ENCODE results near the gene SLC25A21. TPM values are rescaled to one million over a fixed set of nuclear protein-coding genes. Genes with fewer than 3 reads are reported as not detected.
"Not testable (repeated sequence)": the region's sequence is repeated elsewhere in the genome, so short reads cannot be mapped to it uniquely, and the experiment has no call there.

The SLC25A21 gene
- total RNA-seq, 2 donors from 2014 or later: not detected

DNA sequence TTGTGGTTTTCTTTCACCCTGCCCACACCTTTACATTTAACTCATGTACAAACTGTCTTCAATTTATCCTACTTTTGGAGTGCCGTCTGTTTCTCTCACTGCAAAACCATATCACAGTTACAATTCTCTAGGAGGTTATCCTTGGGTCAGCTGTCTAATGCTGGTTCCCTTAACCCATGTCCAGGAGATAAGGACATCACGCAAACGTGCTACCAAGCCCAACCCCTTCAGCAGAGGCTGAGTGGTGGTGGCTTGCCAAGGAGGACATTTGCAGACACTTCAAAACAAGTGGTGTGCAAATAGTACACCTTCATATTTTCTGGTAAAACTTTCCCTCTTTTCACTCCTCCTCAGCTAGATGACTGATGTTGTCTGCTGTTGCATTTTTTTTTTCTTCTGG is 342.9 kb downstream of the SLC25A21 start:
- ATAC-seq (replicated peaks in 1 of 2) (no peak), DNase-seq (no peak)
- Mint-ChIP-seq H3K27ac (no peak overlapping the region), H3K9me3 (peaks cover 2 to 6% of the 10 kb centered on the region in 2 donors), H3K4me3 (no peak overlapping the region), H3K27me3 (ENCODE audit: low read depth) (no peaks in the 10 kb centered on the region), H3K4me1 (ENCODE audit: low read depth) (no peaks in the 10 kb centered on the region), H3K36me3 (ENCODE audit: insufficient read depth in 2 of 2) (no peaks in the 10 kb centered on the region)

DNA sequence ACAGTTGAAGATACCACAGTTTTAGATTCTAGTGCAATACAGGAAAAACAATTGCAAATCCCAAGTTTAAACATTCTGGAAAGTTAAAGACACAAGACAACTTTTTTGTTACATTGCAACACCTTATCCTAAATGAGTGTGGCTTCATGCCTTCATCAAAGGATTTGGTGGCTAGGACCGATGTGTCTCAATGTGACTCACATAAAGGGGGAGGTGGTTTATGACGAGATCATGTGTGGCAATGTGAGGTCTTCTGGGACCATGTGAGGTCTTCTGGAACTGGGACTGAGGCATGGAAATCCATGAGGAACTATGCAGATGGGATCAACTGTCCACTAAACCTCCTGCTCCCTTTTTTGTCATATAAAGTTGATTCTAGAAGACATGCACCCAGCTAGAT is 344.5 kb downstream of the SLC25A21 start:
- no peaks in the 10 kb centered on the region for H3K27me3 Mint-ChIP-seq (ENCODE audit: low read depth)
- no peak for ATAC-seq (replicated peaks in 1 of 2)
- no peaks in the 10 kb centered on the region for H3K4me1 Mint-ChIP-seq (ENCODE audit: low read depth)
- peaks cover 0 to 3% of the 10 kb centered on the region in 2 donors for H3K9me3 Mint-ChIP-seq
- H3K36me3 Mint-ChIP-seq (ENCODE audit: insufficient read depth in 2 of 2): no peaks in the 10 kb centered on the region
- H3K4me3 Mint-ChIP-seq: no peak overlapping the region
- no peak for DNase-seq
- H3K27ac Mint-ChIP-seq: no peak overlapping the region

- Mint-ChIP-seq H3K36me3 (ENCODE audit: insufficient read depth in 2 of 2) (no peaks in the 10 kb centered on the region), H3K4me1 (ENCODE audit: low read depth) (no peaks in the 10 kb centered on the region), H3K27me3 (ENCODE audit: low read depth) (no peaks in the 10 kb centered on the region), H3K9me3 (peaks cover 0 to 3% of the 10 kb centered on the region in 2 donors), H3K4me3 (no peak overlapping the region), H3K27ac (no peak overlapping the region)
- DNase-seq (no peak), ATAC-seq (replicated peaks in 1 of 2) (no peak)
These were observed 345.8 kb downstream of the SLC25A21 start for GRCh38 chr14:36826614-36827013.

DNA sequence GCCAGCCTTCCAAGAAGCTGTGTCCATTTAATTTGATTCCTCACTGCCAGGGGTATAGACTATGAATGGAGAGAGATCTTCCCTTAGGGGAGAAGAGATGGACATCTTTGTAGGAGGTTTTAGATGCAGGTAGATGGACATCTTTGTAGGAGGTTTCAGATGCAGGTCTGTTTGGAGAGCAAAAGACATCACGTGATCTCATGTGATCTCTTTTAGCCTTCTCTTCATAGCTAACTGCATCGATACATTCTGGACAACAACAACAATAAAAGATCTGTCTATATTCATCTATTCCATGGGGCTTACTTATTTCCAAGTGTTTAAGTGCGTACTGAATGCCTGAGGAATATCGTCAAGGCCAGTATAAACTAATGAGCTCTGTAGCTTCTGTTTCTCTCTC is 347.6 kb downstream of the SLC25A21 start:
- Mint-ChIP-seq H3K4me1 (ENCODE audit: low read depth) (no peaks in the 10 kb centered on the region), H3K36me3 (ENCODE audit: insufficient read depth in 2 of 2) (no peaks in the 10 kb centered on the region), H3K27ac (no peak overlapping the region), H3K27me3 (ENCODE audit: low read depth) (no peaks in the 10 kb centered on the region), H3K4me3 (no peak overlapping the region), H3K9me3 (peaks cover 0 to 3% of the 10 kb centered on the region in 2 donors)
- DNase-seq (no peak), ATAC-seq (replicated peaks in 1 of 2) (no peak)

DNA sequence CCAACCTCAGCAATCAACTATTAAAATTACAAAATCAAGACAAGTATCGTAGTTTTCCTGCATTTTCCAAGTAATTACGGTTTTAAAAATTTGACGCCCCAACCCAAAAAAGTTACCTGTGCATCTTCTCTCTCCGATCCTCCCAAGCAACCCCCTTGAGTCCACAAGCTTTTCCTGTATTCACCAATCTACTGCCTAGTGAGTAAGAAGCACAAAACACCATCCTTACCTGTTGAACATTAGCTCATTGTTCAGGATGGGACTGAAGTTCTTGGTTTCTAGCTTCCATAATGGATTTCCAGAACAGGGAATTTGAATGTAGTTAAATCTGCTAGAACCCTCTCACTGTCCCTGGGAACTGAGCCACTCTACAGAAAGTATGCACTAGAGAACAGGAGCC is 348.8 kb downstream of the SLC25A21 start:
- Mint-ChIP-seq H3K4me1 (ENCODE audit: low read depth) (no peaks in the 10 kb centered on the region), H3K9me3 (peaks cover 0 to 2% of the 10 kb centered on the region in 2 donors), H3K4me3 (no peak overlapping the region), H3K27me3 (ENCODE audit: low read depth) (no peaks in the 10 kb centered on the region), H3K27ac (no peak overlapping the region), H3K36me3 (ENCODE audit: insufficient read depth in 2 of 2) (no peaks in the 10 kb centered on the region)
- DNase-seq: no peak
- ATAC-seq (replicated peaks in 1 of 2): no peak

DNA sequence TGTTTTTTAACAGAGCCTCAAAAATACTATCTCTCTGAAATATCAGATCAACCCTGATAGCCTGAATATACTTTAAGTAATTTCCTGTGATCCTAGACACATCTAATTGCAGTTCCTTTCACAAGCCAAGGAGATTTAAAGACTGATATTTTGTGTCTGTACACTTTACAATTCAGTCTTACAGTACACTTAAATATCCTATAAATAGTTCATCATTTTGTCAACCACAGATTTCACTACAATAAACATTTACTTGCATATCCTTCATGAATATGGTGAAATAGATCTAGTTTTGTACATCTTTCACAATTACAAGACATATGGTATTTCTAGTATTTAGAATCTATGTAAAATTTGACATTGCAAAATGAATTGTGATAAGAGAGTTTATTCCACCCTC is 349.7 kb downstream of the SLC25A21 start:
- no peak overlapping the region for H3K4me3 Mint-ChIP-seq
- H3K27me3 Mint-ChIP-seq (ENCODE audit: low read depth): no peaks in the 10 kb centered on the region
- H3K36me3 Mint-ChIP-seq (ENCODE audit: insufficient read depth in 2 of 2): no peaks in the 10 kb centered on the region
- H3K9me3 Mint-ChIP-seq: peaks cover 0 to 2% of the 10 kb centered on the region in 2 donors
- H3K27ac Mint-ChIP-seq: no peak overlapping the region
- no peaks in the 10 kb centered on the region for H3K4me1 Mint-ChIP-seq (ENCODE audit: low read depth)
- ATAC-seq (replicated peaks in 1 of 2): no peak
- DNase-seq: no peak

GRCh38 chr14:36820901-36821300 is 351.5 kb downstream of the SLC25A21 start:
- H3K36me3 Mint-ChIP-seq (ENCODE audit: insufficient read depth in 2 of 2): no peaks in the 10 kb centered on the region
- no peak for DNase-seq
- no peak overlapping the region for H3K4me3 Mint-ChIP-seq
- no peak for ATAC-seq (replicated peaks in 1 of 2)
- H3K9me3 Mint-ChIP-seq: peaks cover 1 to 2% of the 10 kb centered on the region in 2 donors
- no peak overlapping the region for H3K27ac Mint-ChIP-seq
- no peaks in the 10 kb centered on the region for H3K27me3 Mint-ChIP-seq (ENCODE audit: low read depth)
- no peaks in the 10 kb centered on the region for H3K4me1 Mint-ChIP-seq (ENCODE audit: low read depth)

GRCh38 chr14:36820111-36820709 is 352.2 kb downstream of the SLC25A21 start:
- ATAC-seq (replicated peaks in 1 of 2) (no peak), DNase-seq (no peak)
- no peak overlapping the region for H3K27ac Mint-ChIP-seq
- H3K27me3 Mint-ChIP-seq (ENCODE audit: low read depth): no peaks in the 10 kb centered on the region
- H3K9me3 Mint-ChIP-seq: peaks cover 1 to 2% of the 10 kb centered on the region in 2 donors
- H3K4me1 Mint-ChIP-seq (ENCODE audit: low read depth): no peaks in the 10 kb centered on the region
- no peak overlapping the region for H3K4me3 Mint-ChIP-seq
- H3K36me3 Mint-ChIP-seq (ENCODE audit: insufficient read depth in 2 of 2): no peaks in the 10 kb centered on the region

- no peak overlapping the region for H3K4me3 Mint-ChIP-seq
- no peaks in the 10 kb centered on the region for H3K36me3 Mint-ChIP-seq (ENCODE audit: insufficient read depth in 2 of 2)
- DNase-seq: no peak
- H3K9me3 Mint-ChIP-seq: peaks cover 1 to 4% of the 10 kb centered on the region in 2 donors
- H3K27ac Mint-ChIP-seq: no peak overlapping the region
- no peak for ATAC-seq (replicated peaks in 1 of 2)
- H3K27me3 Mint-ChIP-seq (ENCODE audit: low read depth): no peaks in the 10 kb centered on the region
- no peaks in the 10 kb centered on the region for H3K4me1 Mint-ChIP-seq (ENCODE audit: low read depth)
These were observed 353.5 kb downstream of the SLC25A21 start for GRCh38 chr14:36818794-36819384.

DNA sequence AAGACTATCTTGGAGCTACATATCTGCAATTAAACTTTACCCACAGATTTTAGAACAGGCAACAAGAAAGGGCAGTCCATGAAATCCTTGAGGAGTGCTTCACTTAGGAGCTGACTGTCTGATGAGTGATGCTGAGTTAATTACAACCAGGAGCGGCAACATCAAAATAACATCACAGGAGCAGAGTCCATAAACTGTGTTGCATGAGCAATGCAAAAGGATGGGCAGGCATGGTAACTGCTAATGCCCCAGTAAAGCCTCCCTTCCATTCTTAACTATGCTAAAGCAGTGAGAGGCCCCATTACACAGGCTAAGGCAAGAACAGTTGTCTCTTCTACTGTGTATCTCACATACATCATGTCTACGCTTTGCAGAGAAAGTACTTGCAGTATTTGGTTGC is 354.2 kb downstream of the SLC25A21 start:
- no peaks in the 10 kb centered on the region for H3K27me3 Mint-ChIP-seq (ENCODE audit: low read depth)
- no peak overlapping the region for H3K4me3 Mint-ChIP-seq

DNA sequence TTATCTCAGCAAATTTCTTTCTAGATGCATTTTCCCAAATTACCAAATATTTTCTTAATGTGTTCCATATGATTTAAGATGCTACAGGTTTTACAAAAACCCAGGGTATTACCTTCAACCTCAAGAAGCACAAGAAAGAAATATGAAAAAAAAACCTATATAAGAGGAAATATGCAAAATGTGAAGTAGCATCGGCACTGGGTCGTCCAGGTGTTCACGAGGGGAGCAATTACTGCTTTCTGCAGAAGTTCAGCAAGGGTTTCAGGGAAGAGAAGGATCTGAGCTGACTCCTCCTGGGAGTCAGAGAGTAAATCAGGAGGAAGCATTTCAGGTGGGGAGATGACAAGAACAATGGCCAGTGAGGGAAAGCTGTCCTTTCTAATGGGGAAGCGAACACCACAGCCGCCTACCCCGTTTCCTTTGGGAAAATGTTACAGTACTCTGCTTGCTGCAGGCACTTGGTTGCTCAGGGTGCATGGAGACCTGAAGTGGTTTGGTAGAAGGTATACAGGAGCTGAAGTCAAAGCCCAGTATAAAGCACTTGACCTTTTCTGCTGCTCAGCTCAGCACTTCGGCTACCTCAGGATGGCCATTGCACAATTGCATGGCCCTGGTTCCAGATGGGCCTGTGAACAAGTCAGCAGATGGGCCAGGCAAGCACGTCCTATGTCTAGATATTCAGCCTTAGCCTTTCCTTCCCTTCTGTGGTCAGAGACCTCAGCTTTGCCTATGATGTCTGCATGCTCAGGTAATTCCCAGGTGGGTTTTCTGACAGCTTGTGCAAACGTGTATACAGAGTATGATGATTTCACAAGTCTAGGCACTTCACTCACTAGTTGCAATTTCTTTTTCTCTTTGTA is 355.1 kb downstream of the SLC25A21 start:
- no peak for DNase-seq

More for the DNA sequence above, 354.2 kb downstream of the SLC25A21 start:
- H3K27ac Mint-ChIP-seq: no peak overlapping the region
- H3K36me3 Mint-ChIP-seq (ENCODE audit: insufficient read depth in 2 of 2): no peaks in the 10 kb centered on the region
- H3K9me3 Mint-ChIP-seq: peaks cover 1 to 4% of the 10 kb centered on the region in 2 donors
- no peak for ATAC-seq (replicated peaks in 1 of 2)
- H3K4me1 Mint-ChIP-seq (ENCODE audit: low read depth): no peaks in the 10 kb centered on the region
- no peak for DNase-seq

DNA sequence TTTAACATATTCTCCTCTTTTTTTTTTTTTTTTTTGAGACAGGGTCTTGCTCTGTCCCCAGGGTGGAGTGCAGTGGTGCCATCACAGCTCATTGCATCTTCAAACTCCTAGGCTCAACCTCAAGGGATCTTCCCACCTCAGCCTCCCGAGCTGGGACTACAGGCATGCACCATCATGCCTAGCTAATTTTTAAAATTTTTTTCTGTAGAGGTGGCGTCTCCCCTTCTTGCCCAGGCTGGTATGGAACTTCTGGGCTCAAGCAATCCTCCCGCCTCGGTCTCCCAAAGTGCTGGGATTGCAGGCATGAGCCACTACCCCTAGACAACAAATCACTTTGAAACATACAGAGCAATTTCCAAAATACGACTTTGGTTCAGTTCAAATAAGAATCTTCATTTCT is 355.9 kb downstream of the SLC25A21 start:
- Mint-ChIP-seq H3K4me3 (no peak overlapping the region), H3K27me3 (ENCODE audit: low read depth) (no peaks in the 10 kb centered on the region), H3K27ac (no peak overlapping the region), H3K4me1 (ENCODE audit: low read depth) (no peaks in the 10 kb centered on the region), H3K9me3 (peaks cover 1 to 4% of the 10 kb centered on the region in 2 donors), H3K36me3 (ENCODE audit: insufficient read depth in 2 of 2) (no peaks in the 10 kb centered on the region)
- DNase-seq: no peak
- no peak for ATAC-seq (replicated peaks in 1 of 2)

More for the DNA sequence above, 355.1 kb downstream of the SLC25A21 start:
- H3K27me3 Mint-ChIP-seq (ENCODE audit: low read depth): no peaks in the 10 kb centered on the region
- H3K9me3 Mint-ChIP-seq: peaks cover 1 to 4% of the 10 kb centered on the region in 2 donors
- H3K4me1 Mint-ChIP-seq (ENCODE audit: low read depth): no peaks in the 10 kb centered on the region
- H3K4me3 Mint-ChIP-seq: no peak overlapping the region
- no peaks in the 10 kb centered on the region for H3K36me3 Mint-ChIP-seq (ENCODE audit: insufficient read depth in 2 of 2)
- ATAC-seq (replicated peaks in 1 of 2): no peak
- no peak overlapping the region for H3K27ac Mint-ChIP-seq

- H3K27ac Mint-ChIP-seq: not testable (repeated sequence)
These were observed 357.6 kb downstream of the SLC25A21 start for GRCh38 chr14:36814783-36815182.

More at GRCh38 chr14:36814783-36815182, 357.6 kb downstream of the SLC25A21 start:
- H3K9me3 Mint-ChIP-seq; ATAC-seq (replicated peaks in 1 of 2); H3K36me3 Mint-ChIP-seq (ENCODE audit: insufficient read depth in 2 of 2); H3K27me3 Mint-ChIP-seq (ENCODE audit: low read depth); DNase-seq; H3K4me1 Mint-ChIP-seq (ENCODE audit: low read depth); H3K4me3 Mint-ChIP-seq: not testable (repeated sequence)
